ENCODE results near the gene HBM. TPM values are rescaled to one million over a fixed set of nuclear protein-coding genes. Genes with fewer than 3 reads are reported as not detected.

Gene HBM
- total RNA-seq, 1 donor from 2014 or later = not detected

DNA sequence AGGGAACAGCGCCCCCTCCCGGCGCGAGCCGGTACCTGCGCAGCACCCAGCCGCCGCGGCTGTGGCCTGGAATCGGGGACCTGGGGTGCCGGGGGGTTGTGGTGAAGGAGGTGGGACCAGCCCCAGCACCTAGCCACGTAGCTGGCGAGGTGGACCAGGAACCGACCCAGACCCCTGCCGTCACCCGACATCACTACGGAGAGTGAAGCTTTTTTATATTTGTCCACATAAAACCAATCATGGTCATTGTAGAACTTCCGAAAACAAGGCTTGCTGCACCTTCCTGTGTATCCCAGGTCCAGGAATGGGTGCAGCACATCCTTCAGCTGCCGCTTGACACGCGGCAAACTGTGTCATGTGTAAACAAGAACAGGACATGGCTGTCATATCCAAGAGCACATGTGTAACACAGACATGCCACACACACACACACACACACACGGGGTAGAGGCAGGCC is 15.8 kb downstream of the HBM start:
- Mint-ChIP-seq H3K27ac (ENCODE audit: unreplicated experiment) (no peak overlapping the region), H3K36me3 (ENCODE audit: unreplicated experiment) (peaks cover 6% of the 10 kb centered on the region), H3K4me1 (ENCODE audit: unreplicated experiment) (peaks cover 6% of the 10 kb centered on the region), H3K27me3 (ENCODE audit: unreplicated experiment) (peaks cover 24% of the 10 kb centered on the region), H3K4me3 (ENCODE audit: unreplicated experiment) (no peak overlapping the region), H3K9me3 (ENCODE audit: unreplicated experiment) (no peaks in the 10 kb centered on the region)
- TF ChIP-seq, protein P1, sequence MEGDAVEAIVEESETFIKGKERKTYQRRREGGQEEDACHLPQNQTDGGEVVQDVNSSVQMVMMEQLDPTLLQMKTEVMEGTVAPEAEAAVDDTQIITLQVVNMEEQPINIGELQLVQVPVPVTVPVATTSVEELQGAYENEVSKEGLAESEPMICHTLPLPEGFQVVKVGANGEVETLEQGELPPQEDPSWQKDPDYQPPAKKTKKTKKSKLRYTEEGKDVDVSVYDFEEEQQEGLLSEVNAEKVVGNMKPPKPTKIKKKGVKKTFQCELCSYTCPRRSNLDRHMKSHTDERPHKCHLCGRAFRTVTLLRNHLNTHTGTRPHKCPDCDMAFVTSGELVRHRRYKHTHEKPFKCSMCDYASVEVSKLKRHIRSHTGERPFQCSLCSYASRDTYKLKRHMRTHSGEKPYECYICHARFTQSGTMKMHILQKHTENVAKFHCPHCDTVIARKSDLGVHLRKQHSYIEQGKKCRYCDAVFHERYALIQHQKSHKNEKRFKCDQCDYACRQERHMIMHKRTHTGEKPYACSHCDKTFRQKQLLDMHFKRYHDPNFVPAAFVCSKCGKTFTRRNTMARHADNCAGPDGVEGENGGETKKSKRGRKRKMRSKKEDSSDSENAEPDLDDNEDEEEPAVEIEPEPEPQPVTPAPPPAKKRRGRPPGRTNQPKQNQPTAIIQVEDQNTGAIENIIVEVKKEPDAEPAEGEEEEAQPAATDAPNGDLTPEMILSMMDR (IDR thresholded peaks at IDR 0.05) = peak; percentile 98
- DNase-seq (ENCODE audit: extremely low spot score, unreplicated experiment) = peak; percentile 93

DNA sequence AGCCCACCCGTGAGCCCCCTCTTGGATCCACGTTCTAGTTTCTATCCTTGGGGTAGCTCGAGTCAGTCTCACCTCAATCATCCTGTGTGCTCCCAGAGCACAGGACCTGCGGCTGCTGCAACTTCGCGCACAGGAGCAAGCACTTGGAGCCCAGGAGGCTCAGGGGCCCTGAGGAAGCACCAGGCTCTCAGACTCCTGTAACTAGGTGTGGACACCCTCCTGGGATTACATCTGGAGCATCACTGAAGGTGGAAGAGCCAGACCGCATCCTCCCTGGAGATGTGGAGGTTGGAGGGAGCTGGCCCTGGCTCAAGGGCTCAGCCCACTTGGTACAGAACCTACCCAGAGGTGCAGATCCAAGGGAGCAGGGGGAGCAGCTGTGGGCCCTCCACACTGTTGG is 17.2 kb downstream of the HBM start:
- Mint-ChIP-seq H3K9me3 (ENCODE audit: unreplicated experiment) (no peaks in the 10 kb centered on the region), H3K27ac (ENCODE audit: unreplicated experiment) (no peak overlapping the region), H3K27me3 (ENCODE audit: unreplicated experiment) (peaks cover 15% of the 10 kb centered on the region), H3K4me3 (ENCODE audit: unreplicated experiment) (no peak overlapping the region), H3K4me1 (ENCODE audit: unreplicated experiment) (no peaks in the 10 kb centered on the region), H3K36me3 (ENCODE audit: unreplicated experiment) (peaks cover 8% of the 10 kb centered on the region)
- TF ChIP-seq, protein P1 (IDR thresholded peaks at IDR 0.05) = no peak
- no peak for DNase-seq (ENCODE audit: extremely low spot score, unreplicated experiment)

DNA sequence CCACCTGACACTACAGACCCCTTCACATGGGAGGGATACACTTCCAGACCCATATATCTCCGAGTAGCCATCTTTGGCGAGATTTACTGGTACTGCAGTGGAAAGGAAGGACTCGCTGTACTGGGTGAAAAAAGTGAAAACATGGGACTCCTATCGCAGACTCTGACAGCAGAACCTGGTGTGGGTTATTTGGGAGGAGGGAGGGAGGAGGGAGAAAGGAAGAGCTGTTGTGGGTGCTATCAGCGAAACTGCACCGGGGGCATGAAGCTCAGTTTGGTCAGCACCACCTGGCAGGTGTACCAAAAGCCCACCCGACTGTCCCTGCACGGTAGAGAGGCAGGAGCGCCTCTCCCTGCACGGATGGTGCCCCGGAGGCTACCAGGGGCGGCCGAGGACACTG is 19.4 kb downstream of the HBM start:
- no peak overlapping the region for H3K27ac Mint-ChIP-seq (ENCODE audit: unreplicated experiment)
- H3K9me3 Mint-ChIP-seq (ENCODE audit: unreplicated experiment) = no peaks in the 10 kb centered on the region
- peaks cover 27% of the 10 kb centered on the region for H3K36me3 Mint-ChIP-seq (ENCODE audit: unreplicated experiment)
- no peaks in the 10 kb centered on the region for H3K27me3 Mint-ChIP-seq (ENCODE audit: unreplicated experiment)
- no peak overlapping the region for H3K4me3 Mint-ChIP-seq (ENCODE audit: unreplicated experiment)
- DNase-seq (ENCODE audit: extremely low spot score, unreplicated experiment) = no peak
- TF ChIP-seq, protein P1 (IDR thresholded peaks at IDR 0.05) = no peak
- no peaks in the 10 kb centered on the region for H3K4me1 Mint-ChIP-seq (ENCODE audit: unreplicated experiment)

DNA sequence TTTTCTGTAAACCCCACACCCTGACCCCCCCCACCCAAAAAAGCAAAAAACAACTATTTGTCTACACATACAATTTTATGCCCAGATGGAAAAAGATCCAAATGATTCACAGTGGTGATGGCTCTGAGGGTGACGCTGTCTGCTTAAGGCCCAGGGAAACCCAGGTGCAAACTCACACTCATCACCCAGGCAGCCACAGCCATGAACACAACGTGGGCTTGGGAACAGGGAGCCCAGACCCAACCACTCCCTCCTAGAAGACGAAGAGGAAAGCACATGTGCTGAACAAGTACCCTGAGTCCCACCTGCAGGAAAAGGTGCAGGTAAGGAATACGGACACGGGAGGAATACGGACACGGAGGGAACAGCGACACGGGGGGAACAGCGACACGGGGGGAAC is 19.9 kb downstream of the HBM start:
- Mint-ChIP-seq H3K4me3 (ENCODE audit: unreplicated experiment) (no peak overlapping the region), H3K27me3 (ENCODE audit: unreplicated experiment) (no peaks in the 10 kb centered on the region), H3K36me3 (ENCODE audit: unreplicated experiment) (peaks cover 27% of the 10 kb centered on the region), H3K9me3 (ENCODE audit: unreplicated experiment) (no peaks in the 10 kb centered on the region), H3K4me1 (ENCODE audit: unreplicated experiment) (no peaks in the 10 kb centered on the region), H3K27ac (ENCODE audit: unreplicated experiment) (no peak overlapping the region)
- DNase-seq (ENCODE audit: extremely low spot score, unreplicated experiment) = no peak
- TF ChIP-seq, protein P1 (IDR thresholded peaks at IDR 0.05) = no peak

DNA sequence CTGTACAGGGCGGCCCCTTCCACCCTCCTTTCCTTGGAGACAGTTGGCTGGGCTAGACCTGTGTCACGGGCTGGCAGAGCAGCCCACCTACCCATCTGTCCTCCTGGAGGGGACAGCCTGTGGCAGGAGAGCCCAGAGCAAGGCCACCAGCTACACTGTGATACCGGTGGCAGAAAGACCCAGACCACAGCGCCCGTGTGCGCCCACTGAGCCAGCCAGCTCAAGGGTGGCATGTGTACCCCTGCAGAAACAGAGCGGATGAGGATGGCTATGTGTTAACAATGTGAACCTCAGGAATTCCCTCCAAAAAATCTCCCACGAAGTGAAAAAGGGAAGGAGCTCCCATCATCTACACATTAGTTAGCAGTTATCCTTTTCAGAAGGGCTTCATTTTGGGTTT is 21.6 kb downstream of the HBM start:
- Mint-ChIP-seq H3K9me3 (ENCODE audit: unreplicated experiment) (no peaks in the 10 kb centered on the region), H3K27me3 (ENCODE audit: unreplicated experiment) (no peaks in the 10 kb centered on the region), H3K36me3 (ENCODE audit: unreplicated experiment) (peaks cover 38% of the 10 kb centered on the region)

More for the DNA sequence above, 21.6 kb downstream of the HBM start:
- H3K27ac Mint-ChIP-seq (ENCODE audit: unreplicated experiment) = no peak overlapping the region
- TF ChIP-seq, protein P1 (IDR thresholded peaks at IDR 0.05) = no peak
- no peak for DNase-seq (ENCODE audit: extremely low spot score, unreplicated experiment)
- no peak overlapping the region for H3K4me3 Mint-ChIP-seq (ENCODE audit: unreplicated experiment)
- peaks cover 5% of the 10 kb centered on the region for H3K4me1 Mint-ChIP-seq (ENCODE audit: unreplicated experiment)

All from osteocyte (in vitro differentiated cells).